IMR-90 (cell line): ENCODE results near the gene CRISPLD2. TPM values are rescaled to one million over a fixed set of nuclear protein-coding genes. Genes with fewer than 3 reads are reported as not detected.
A peak's percentile ranks its signal among the peaks of the same experiment; 100 is the strongest.

Experiments
- ATAC-seq: fragments of 200-7000 bp; cut with Tn5 transposase; 2 replicates; pipeline ENCODE4 v1.9.1; 2020; ENCODE audit warnings: low read depth, mild to moderate bottlenecking, moderate library complexity
- BruUV-seq: library from RNA; stranded (reverse); fragments of 400-500 nt; replicated peaks from 2 replicates; lab custom pipeline; 2021; lab: Mats Ljungman, UMichigan
- CTCF ChIA-PET: fragments of 300-600 bp; formaldehyde crosslinking; extraction: SDS; loops from one replicate; lab custom pipeline; 2021; ENCODE audit warnings: antibody characterized with exemption; lab: Yijun Ruan, JAX
- POLR2A ChIA-PET: fragments of 300-600 bp; sonication (Branson Sonifier 250); formaldehyde crosslinking; loops from one replicate; lab custom pipeline; 2022; ENCODE audit warnings: antibody characterized with exemption; ENCODE audit not compliant: unreplicated experiment; lab: Charles Lee
- DNase-seq: peaks from one replicate; pipeline ENCODE4 v3.0.0; 2013
- H2AFZ ChIP-seq: replicated peaks from 2 replicates; pipeline ENCODE3; 2013; ENCODE audit warnings: low read length, mild to moderate bottlenecking; ENCODE audit not compliant: poor library complexity
- H2AK5ac ChIP-seq: 2 replicates; pipeline ENCODE4 v1.6.1; 2013; ENCODE audit warnings: low read depth, low read length, inconsistent platforms
- H2AK9ac ChIP-seq: replicated peaks from 2 replicates; pipeline ENCODE3; 2013; ENCODE audit warnings: mild to moderate bottlenecking, low read depth, low read length, moderate library complexity; ENCODE audit not compliant: poor library complexity
- H2BK120ac ChIP-seq: 2 replicates; pipeline ENCODE4 v1.6.1; 2013; ENCODE audit warnings: low read depth, low read length, inconsistent platforms
- H2BK15ac ChIP-seq: 3 replicates; pipeline ENCODE4 v1.6.1; 2013; ENCODE audit warnings: low read depth, low read length, inconsistent platforms
- H2BK20ac ChIP-seq: 2 replicates; pipeline ENCODE4 v1.6.1; 2013; ENCODE audit warnings: low read depth, mild to moderate bottlenecking, inconsistent platforms, low read length, moderate library complexity
- H2BK5ac ChIP-seq: 2 replicates; pipeline ENCODE4 v1.6.1; 2013; ENCODE audit warnings: mild to moderate bottlenecking, low read depth, low read length, inconsistent platforms; ENCODE audit not compliant: poor library complexity, severe bottlenecking
- H3K14ac ChIP-seq: replicated peaks from 2 replicates; pipeline ENCODE4 v1.6.1; 2013; ENCODE audit warnings: low read depth, low read length, inconsistent platforms
- H3K18ac ChIP-seq: 2 replicates; pipeline ENCODE4 v1.6.1; 2013; ENCODE audit warnings: low read depth, low read length, control low read depth
- H3K23ac ChIP-seq: 2 replicates; pipeline ENCODE4 v1.6.1; 2013; ENCODE audit warnings: low read depth, low read length, inconsistent platforms
- H3K27ac ChIP-seq: 2 replicates; pipeline ENCODE4 v1.5.1; 2013; ENCODE audit warnings: mild to moderate bottlenecking, control low read depth, low read length; ENCODE audit not compliant: insufficient read depth
- H3K27me3 ChIP-seq: 2 replicates; pipeline ENCODE4 v1.6.1; 2013; ENCODE audit warnings: low read length; ENCODE audit not compliant: control insufficient read depth, insufficient read depth
- H3K36me3 ChIP-seq: 2 replicates; pipeline ENCODE4 v1.6.1; 2013; ENCODE audit warnings: low read length, mixed read lengths; ENCODE audit not compliant: control insufficient read depth, insufficient read depth
- H3K4ac ChIP-seq: 2 replicates; pipeline ENCODE4 v1.6.1; 2013; ENCODE audit warnings: low read depth, low read length, inconsistent platforms
- H3K4me1 ChIP-seq: 2 replicates; pipeline ENCODE4 v1.6.1; 2013; ENCODE audit warnings: low read length, mixed read lengths; ENCODE audit not compliant: control insufficient read depth, insufficient read depth
- H3K4me2 ChIP-seq: 2 replicates; pipeline ENCODE4 v1.6.1; 2013; ENCODE audit warnings: low read depth, mild to moderate bottlenecking, control low read depth, low read length, moderate library complexity
- H3K4me3 ChIP-seq: 2 replicates; pipeline ENCODE4 v1.5.1; 2013; ENCODE audit warnings: low read depth, mild to moderate bottlenecking, control low read depth, low read length, moderate library complexity; ENCODE audit not compliant: insufficient read depth
- H3K56ac ChIP-seq: 2 replicates; pipeline ENCODE4 v1.6.1; 2013; ENCODE audit warnings: low read length, inconsistent platforms; ENCODE audit not compliant: insufficient read depth; ENCODE audit errors: extremely low read depth
- H3K79me1 ChIP-seq, 2 experiments: 2 replicates each; pipeline ENCODE4 v1.6.1; 2013; ENCODE audit warnings: low read length in 2 of 2, inconsistent platforms in 1 of 2, low read depth in 1 of 2
- H3K9ac ChIP-seq: 2 replicates; pipeline ENCODE4 v1.6.1; 2013; ENCODE audit warnings: low read depth, low read length, control low read depth
- H3K9me1 ChIP-seq: 2 replicates; pipeline ENCODE4 v1.6.1; 2013; ENCODE audit warnings: low read length, inconsistent platforms; ENCODE audit not compliant: insufficient read depth
- H3K9me3 ChIP-seq: 2 replicates; pipeline ENCODE4 v1.6.1; 2013; ENCODE audit warnings: low read length; ENCODE audit not compliant: control insufficient read depth, insufficient read depth
- H4K20me1 ChIP-seq: 2 replicates; pipeline ENCODE4 v1.6.1; 2013; ENCODE audit warnings: low read length, inconsistent platforms; ENCODE audit not compliant: insufficient read depth
- H4K5ac ChIP-seq: 2 replicates; pipeline ENCODE4 v1.6.1; 2013; ENCODE audit warnings: mild to moderate bottlenecking, low read depth, low read length, control low read depth
- H4K8ac ChIP-seq, 2 experiments: 2 replicates each; pipeline ENCODE4 v1.6.1; 2013; ENCODE audit warnings: low read depth in 2 of 2, low read length in 2 of 2, control low read depth in 1 of 2, inconsistent platforms in 1 of 2
- H4K91ac ChIP-seq: 2 replicates; pipeline ENCODE4 v1.6.1; 2013; ENCODE audit warnings: low read depth, low read length, inconsistent platforms; ENCODE audit not compliant: insufficient read depth
- BHLHE40 ChIP-seq: fragments of 150-350 bp; IDR thresholded peaks from 2 replicates; pipeline ENCODE4 v1.6.1; 2016; ENCODE audit warnings: mild to moderate bottlenecking, low read depth, low read length
- CEBPB ChIP-seq: IDR thresholded peaks from 2 replicates; pipeline ENCODE4 v1.6.1; 2012; ENCODE audit warnings: low read depth, low read length, improper control_type of control experiment
- CHD1 ChIP-seq: IDR thresholded peaks from 2 replicates; pipeline ENCODE4 v1.6.1; 2012; ENCODE audit warnings: low read depth, low read length, improper control_type of control experiment
- ELK1 ChIP-seq: fragments of 150-350 bp; IDR thresholded peaks from 2 replicates; pipeline ENCODE4 v1.6.1; 2016; ENCODE audit warnings: low read depth, mild to moderate bottlenecking, low read length, moderate library complexity, borderline replicate concordance
- FOS ChIP-seq: fragments of 150-350 bp; IDR thresholded peaks from 2 replicates; pipeline ENCODE4 v1.6.1; 2016; ENCODE audit warnings: low read depth, low read length
- MAFK ChIP-seq: IDR thresholded peaks from 2 replicates; pipeline ENCODE4 v1.6.1; 2012; ENCODE audit warnings: low read depth, low read length, improper control_type of control experiment
- MAZ ChIP-seq: IDR thresholded peaks from 2 replicates; pipeline ENCODE4 v1.6.1; 2012; ENCODE audit warnings: low read depth, mild to moderate bottlenecking, low read length, improper control_type of control experiment, moderate library complexity, borderline replicate concordance
- MXI1 ChIP-seq: IDR thresholded peaks from 2 replicates; pipeline ENCODE4 v1.6.1; 2012; ENCODE audit warnings: low read depth, mild to moderate bottlenecking, low read length, moderate library complexity, borderline replicate concordance
- NFE2L2 ChIP-seq: fragments of 150-350 bp; IDR thresholded peaks from 2 replicates; pipeline ENCODE4 v1.6.1; 2016; ENCODE audit warnings: low read depth, mild to moderate bottlenecking, low read length
- POLR2A ChIP-seq: IDR thresholded peaks from 2 replicates; pipeline ENCODE4 v1.6.1; 2012; ENCODE audit warnings: mild to moderate bottlenecking, low read depth, low read length
- RAD21 ChIP-seq: IDR thresholded peaks from 2 replicates; pipeline ENCODE4 v1.6.1; 2012; ENCODE audit warnings: low read length, improper control_type of control experiment
- RCOR1 ChIP-seq: IDR thresholded peaks from 2 replicates; pipeline ENCODE4 v1.6.1; 2012; ENCODE audit warnings: mild to moderate bottlenecking, low read length, improper control_type of control experiment; ENCODE audit not compliant: insufficient replicate concordance
- RFX5 ChIP-seq: IDR thresholded peaks from 2 replicates; pipeline ENCODE4 v1.8.0; 2012; ENCODE audit warnings: low read depth, mild to moderate bottlenecking, low read length, moderate library complexity
- SMC3 ChIP-seq: fragments of 150-350 bp; IDR thresholded peaks from 2 replicates; pipeline ENCODE4 v1.6.1; 2016; ENCODE audit warnings: low read depth, mild to moderate bottlenecking, antibody characterized with exemption, low read length, moderate library complexity
- USF2 ChIP-seq: fragments of 150-350 bp; IDR thresholded peaks from 2 replicates; pipeline ENCODE4 v1.6.1; 2017; ENCODE audit warnings: mild to moderate bottlenecking, antibody characterized with exemption, low read length, low read depth
- WGBS, 2 experiments: methylation state at CpG; one replicate each; pipeline versions ENCODE4 v1.1.5 to v1.1.7; 2013; ENCODE audit warnings: missing lambda C conversion rate in 2 of 2; ENCODE audit not compliant: insufficient read length in 1 of 2; ENCODE audit errors: extremely low coverage in 2 of 2; 5-methylcytosine and 5-hydroxymethylcytosine counted together
- dilution Hi-C: fragments of 300-500 bp; cut with HindIII; formaldehyde crosslinking; loops from one replicate; pipeline ENCODE4 v1.14.3; 2018; ENCODE audit warnings: low sequenced_read_pairs; ENCODE audit not compliant: unreplicated experiment
- in situ Hi-C: fragments of 300-500 bp; cut with MboI; formaldehyde crosslinking; loops from 3 replicates; pipeline ENCODE4 v1.14.3; 2019; ENCODE audit warnings: low sequenced_read_pairs, inconsistent platforms, mixed read lengths
- intact Hi-C: fragments of 100-400 bp; cut with micrococcal nuclease; formaldehyde crosslinking; loops from 2 replicates; pipeline ENCODE4 v1.10.0; 2022
- polyA plus RNA-seq, 3 experiments: library from polyadenylated mRNA; depleted of rRNA; stranded (reverse); fragments of >200 nt; gene quantifications; 2 replicates each; pipeline ENCODE4 v1.2.3, GENCODE V29; 2012; ENCODE audit warnings: low replicate concordance in 1 of 3
- total RNA-seq: library from RNA; depleted of rRNA; stranded (reverse); fragments of >200 nt; gene quantifications from 2 replicates; pipeline ENCODE4 v1.2.3, GENCODE V29; 2012

CRISPLD2 gene
- total and polyA plus RNA-seq, 2 of the 4 experiments (the other 2 are of a cell fraction), result 23.1 to 37.5 TPM

GRCh38 chr16:84838383-84838948 lies 18.7 kb downstream of the CRISPLD2 start:
- H2AFZ ChIP-seq, result peak overlapping the region; percentile 36
- peak overlapping the region; percentile 34; the same call in 1 of the 2 replicates for H3K14ac ChIP-seq
- H4K91ac ChIP-seq, result peak overlapping the region; percentile 70; the same call in 1 of the 2 replicates
- no TSS peak for BruUV-seq
- peak overlapping the region; percentile 46 to 53; a peak in 3 of 4 replicates for H4K8ac ChIP-seq
- peaks cover 44% of the 10 kb centered on the region for H3K4me1 ChIP-seq
- peaks cover 38% of the 10 kb centered on the region for H3K36me3 ChIP-seq
- peaks cover 3% of the 10 kb centered on the region; the same call in 1 of the 2 replicates for H4K20me1 ChIP-seq
- WGBS, 2 experiments, result 84% methylated on average over 17 of the region's 19 CpGs; no CpG with 5 or more reads in 1 of the 2 experiments
- peak overlapping the region; percentile 44 for H2BK120ac ChIP-seq
- peak overlapping the region; percentile 21 for H3K27ac ChIP-seq
- H3K4ac ChIP-seq, result peak overlapping the region; percentile 81
- H3K27me3 ChIP-seq, result no peaks in the 10 kb centered on the region
- H2BK5ac ChIP-seq, result peak overlapping the region; percentile 63
- no peak for DNase-seq
- H3K9me1 ChIP-seq, result peaks cover 39% of the 10 kb centered on the region
- H3K56ac ChIP-seq, result no peak overlapping the region
- ChIA-PET POLR2A (no interaction called here), CTCF (no interaction called here)
- dilution Hi-C loops (no loop called here), intact Hi-C loops (loop anchor here (5.0 kb wide), 1 partner anchor 114 kb away; no protein-coding TSS in a partner anchor), in situ Hi-C loops (no loop called here)
- peak overlapping the region; percentile 33; the same call in 1 of the 2 replicates for H2BK20ac ChIP-seq
- H3K18ac ChIP-seq, result peak overlapping the region; percentile 22
- H3K4me2 ChIP-seq, result no peak overlapping the region
- H2AK9ac ChIP-seq, result peak overlapping the region; percentile 37
- H4K5ac ChIP-seq, result peak overlapping the region; percentile 8; the same call in 1 of the 2 replicates
- H2AK5ac ChIP-seq, result peak overlapping the region; percentile 87
- H3K23ac ChIP-seq, result no peak overlapping the region
- peaks cover 29 to 69% of the 10 kb centered on the region in 2 experiments; a peak in 3 of 4 replicates for H3K79me1 ChIP-seq
- H3K4me3 ChIP-seq, result no peak overlapping the region
- no peak overlapping the region; the same call in 2 of the 3 replicates for H2BK15ac ChIP-seq
- H3K9ac ChIP-seq, result no peak overlapping the region
- ATAC-seq, result no peak
- H3K9me3 ChIP-seq, result no peaks in the 10 kb centered on the region
- no peak for TF ChIP-seq MXI1
- TF ChIP-seq ELK1, result no peak
- no peak for TF ChIP-seq FOS
- no peak for TF ChIP-seq RCOR1
- no peak for TF ChIP-seq BHLHE40
- no peak for TF ChIP-seq CEBPB
- no peak for TF ChIP-seq RFX5
- no peak for TF ChIP-seq MAFK
- no peak for TF ChIP-seq SMC3
- no peak for TF ChIP-seq POLR2A
- TF ChIP-seq RAD21, result no peak
- no peak for TF ChIP-seq NFE2L2
- no peak for TF ChIP-seq USF2
- no peak for TF ChIP-seq CHD1
- no peak for TF ChIP-seq MAZ
